Esophagus (tissue), 2 donors: ENCODE measurements around the gene AMBP. TPM values are rescaled to one million over a fixed set of nuclear protein-coding genes. Genes with fewer than 3 reads are reported as not detected.

Experiments used
- H3K27ac ChIP-seq, 2 donors: one replicate each; pipeline ENCODE4 v1.5.1; 2013; ENCODE audit warnings: low read depth in 2 of 2, mild to moderate bottlenecking in 2 of 2, inconsistent platforms in 1 of 2, low read length in 1 of 2, moderate library complexity in 1 of 2
- H3K27me3 ChIP-seq, 2 donors: one replicate each; pipeline ENCODE4 v1.6.1; 2013; ENCODE audit warnings: low read length in 2 of 2, control low read depth in 1 of 2, mild to moderate bottlenecking in 1 of 2; ENCODE audit not compliant: insufficient read depth in 2 of 2, control insufficient read depth in 1 of 2
- H3K36me3 ChIP-seq, 2 donors: one replicate each; pipeline ENCODE4 v1.6.1; 2013; ENCODE audit warnings: low read length in 1 of 2; ENCODE audit not compliant: control insufficient read depth in 2 of 2, insufficient read depth in 2 of 2
- H3K4me1 ChIP-seq, 2 donors: one replicate each; pipeline ENCODE4 v1.6.1; 2013; ENCODE audit warnings: low read length in 1 of 2; ENCODE audit not compliant: control insufficient read depth in 2 of 2, insufficient read depth in 2 of 2
- H3K4me3 ChIP-seq, 2 donors: one replicate each; pipeline ENCODE4 v1.5.1; 2013; ENCODE audit warnings: low read length in 2 of 2, mild to moderate bottlenecking in 2 of 2, low read depth in 1 of 2, moderate library complexity in 1 of 2
- H3K9me3 ChIP-seq, 2 donors: one replicate each; pipeline ENCODE4 v1.6.1; 2013; ENCODE audit warnings: mild to moderate bottlenecking in 2 of 2, low read depth in 1 of 2, low read length in 1 of 2, moderate library complexity in 1 of 2; ENCODE audit not compliant: control insufficient read depth in 2 of 2, insufficient read depth in 1 of 2
- WGBS, 2 donors: extraction: QIAGEN DNeasy Blood & Tissue Kit; methylation state at CpG; one replicate each; pipeline ENCODE4 v1.1.7; 2013; 5-methylcytosine and 5-hydroxymethylcytosine counted together
- polyA plus RNA-seq, 2 donors: library from polyadenylated mRNA; stranded (reverse); fragments of 200-250 nt; gene quantifications; one replicate each; pipeline ENCODE4 v1.2.3, GENCODE V29; 2013
- donor health status: healthy with polysubstance abuse.
- donor health status: Bipolar disorder and iron deficiency.

Gene AMBP
- polyA plus RNA-seq, 2 donors: 0.11 to 0.28 TPM

DNA sequence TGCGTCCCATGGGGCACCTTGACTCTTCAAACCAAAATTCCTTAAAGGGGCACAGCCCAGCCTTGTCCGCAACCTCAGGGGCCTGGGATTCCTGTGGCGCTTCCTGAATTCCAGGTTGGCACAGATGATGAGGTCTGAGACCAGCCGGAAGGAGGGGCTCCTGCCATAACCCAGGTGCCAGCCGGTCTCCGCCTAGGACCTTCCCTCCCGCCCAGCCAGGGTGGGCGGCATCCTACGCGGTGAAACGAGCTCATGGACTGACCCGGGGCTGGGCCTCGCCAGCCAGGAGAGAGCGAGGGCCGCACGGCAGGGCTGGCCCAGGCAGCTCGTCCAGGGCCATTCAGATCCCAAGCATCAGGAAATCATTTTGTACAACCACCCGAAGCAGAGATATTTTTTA is 23.0 kb downstream of the AMBP start:
- Histone ChIP-seq H3K9me3 (no peaks in the 10 kb centered on the region), H3K27me3 (no peaks in the 10 kb centered on the region), H3K36me3 (peaks cover 0 to 2% of the 10 kb centered on the region in 2 donors), H3K4me3 (no peak overlapping the region), H3K4me1 (peaks cover 2 to 4% of the 10 kb centered on the region in 2 donors), H3K27ac (no peak overlapping the region)
- 94 to 96% methylated on average over 18 of the region's 18 CpGs for WGBS, 2 donors

DNA sequence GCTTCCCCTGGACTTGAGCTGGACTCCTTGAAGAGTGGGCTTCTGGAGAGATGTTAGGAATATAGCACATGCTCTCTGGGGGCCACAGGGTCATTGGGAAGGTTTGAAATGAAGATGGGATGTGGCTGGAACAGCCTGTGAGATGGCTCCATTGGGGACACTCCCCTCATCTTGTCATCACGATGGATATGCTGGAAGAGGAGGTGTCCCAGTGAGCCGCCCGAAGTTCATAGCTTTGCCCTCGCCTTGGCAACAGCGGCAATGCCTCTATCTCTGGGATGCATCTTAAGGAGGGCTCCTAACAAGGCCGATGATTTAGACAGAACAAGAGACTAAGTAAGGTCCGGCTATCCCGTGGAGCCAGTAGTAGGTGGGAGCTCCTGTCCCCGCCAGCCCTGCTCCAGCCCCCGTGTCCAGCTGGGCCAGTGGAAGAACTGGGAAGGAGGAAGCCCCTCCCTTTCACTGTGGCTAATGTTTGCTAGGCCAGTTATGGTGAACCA is 23.9 kb downstream of the AMBP start:
- H3K4me1 ChIP-seq: peaks cover 0 to 2% of the 10 kb centered on the region in 2 donors
- H3K27ac ChIP-seq: no peak overlapping the region
- no peak overlapping the region for H3K4me3 ChIP-seq
- no peaks in the 10 kb centered on the region for H3K27me3 ChIP-seq
- WGBS, 2 donors: 78 to 85% methylated on average over 10 of the region's 10 CpGs
- peaks cover 0 to 2% of the 10 kb centered on the region in 2 donors for H3K9me3 ChIP-seq
- peaks cover 0 to 6% of the 10 kb centered on the region in 2 donors for H3K36me3 ChIP-seq

DNA sequence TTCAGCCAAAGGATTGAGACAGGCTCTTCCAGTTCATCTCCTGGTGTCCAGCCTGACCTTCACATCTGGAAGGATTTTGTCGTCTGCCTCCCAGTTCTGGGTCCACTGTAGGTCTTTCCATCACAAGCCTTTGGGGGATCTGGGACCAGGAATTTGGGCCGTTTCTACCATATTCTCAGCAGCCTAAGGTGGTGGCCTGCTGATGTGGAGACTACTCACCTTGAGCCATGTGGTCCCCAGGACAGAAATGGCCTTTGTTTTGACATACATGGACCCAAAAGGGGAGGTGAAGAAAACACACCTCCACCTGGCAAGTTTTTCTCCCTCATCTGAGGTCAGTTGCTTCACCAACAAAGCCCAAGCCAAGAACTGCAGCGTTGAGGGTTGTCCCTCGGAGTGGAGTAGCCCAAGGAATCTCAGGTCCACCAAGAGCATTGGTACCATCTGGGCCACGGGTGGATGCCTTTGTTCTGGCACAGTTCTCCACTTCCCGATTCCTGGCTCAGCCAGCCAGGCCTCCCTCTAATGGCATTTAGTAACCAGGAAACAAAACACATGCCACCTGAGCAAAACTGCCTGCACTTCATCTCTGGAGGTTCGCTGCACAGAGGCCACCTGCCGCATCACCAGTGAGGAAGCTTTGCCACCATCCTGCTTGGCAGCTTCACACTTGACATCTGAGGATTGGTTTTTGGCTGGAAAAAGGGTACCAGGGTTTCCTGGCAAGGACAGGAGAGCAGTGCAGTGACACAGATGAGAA is 24.7 kb downstream of the AMBP start:
- Histone ChIP-seq H3K4me1 (peaks cover 0 to 2% of the 10 kb centered on the region in 2 donors), H3K27ac (no peak overlapping the region), H3K4me3 (no peak overlapping the region), H3K9me3 (peaks cover 0 to 5% of the 10 kb centered on the region in 2 donors), H3K36me3 (peaks cover 0 to 14% of the 10 kb centered on the region in 2 donors), H3K27me3 (no peaks in the 10 kb centered on the region)
- WGBS, 2 donors: 87 to 90% methylated on average over 8 of the region's 8 CpGs

DNA sequence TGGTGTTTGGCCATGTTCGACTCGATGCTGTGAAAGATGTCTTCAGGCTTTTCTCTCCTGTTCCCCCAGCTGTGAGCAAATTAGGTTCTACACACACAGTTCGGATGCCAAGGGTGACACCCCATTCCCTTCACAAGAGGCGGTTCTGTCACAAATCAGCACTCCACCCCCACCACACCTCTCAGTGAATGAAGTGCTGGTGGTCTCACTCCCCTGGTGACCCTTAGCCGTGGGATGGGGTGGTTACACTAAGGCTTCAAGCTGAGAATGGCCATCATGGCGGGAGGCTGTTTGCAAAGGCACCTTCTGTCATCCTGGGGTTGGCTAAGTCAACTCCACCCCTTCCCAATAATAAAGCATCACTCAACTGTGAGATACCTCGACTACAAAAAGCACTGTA is 26.4 kb downstream of the AMBP start:
- WGBS, 2 donors: 78 to 84% methylated on average over 7 of the region's 7 CpGs

DNA sequence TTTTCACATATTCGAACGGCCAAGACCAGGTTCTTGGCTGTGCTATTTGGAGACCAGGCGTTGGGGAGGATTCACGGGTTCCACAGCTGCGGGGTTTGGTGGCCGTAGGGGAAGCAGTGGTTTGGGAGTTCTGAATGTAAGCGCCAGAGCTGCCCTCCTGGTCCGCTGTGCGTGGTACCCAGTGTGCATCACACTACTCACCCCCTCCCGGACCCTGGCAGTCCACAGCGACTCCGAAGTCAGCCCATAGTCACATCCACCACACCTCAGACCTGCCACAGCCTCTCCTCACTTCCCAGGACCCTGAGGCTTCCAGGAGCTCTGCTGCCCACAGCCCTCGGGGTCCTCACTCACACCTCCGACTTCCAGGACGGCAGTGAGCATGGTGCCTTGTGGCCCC is 26.8 kb downstream of the AMBP start:
- no peak overlapping the region for H3K27ac ChIP-seq
- no peak overlapping the region for H3K4me3 ChIP-seq
- WGBS, 2 donors: 91 to 94% methylated on average over 15 of the region's 15 CpGs
- H3K36me3 ChIP-seq: peaks cover 0 to 14% of the 10 kb centered on the region in 2 donors
- H3K27me3 ChIP-seq: no peaks in the 10 kb centered on the region
- H3K4me1 ChIP-seq: no peaks in the 10 kb centered on the region
- H3K9me3 ChIP-seq: peaks cover 0 to 5% of the 10 kb centered on the region in 2 donors

More for the DNA sequence above, 26.4 kb downstream of the AMBP start:
- Histone ChIP-seq H3K4me3 (no peak overlapping the region), H3K9me3 (peaks cover 0 to 5% of the 10 kb centered on the region in 2 donors), H3K36me3 (peaks cover 0 to 14% of the 10 kb centered on the region in 2 donors), H3K27ac (no peak overlapping the region), H3K4me1 (no peaks in the 10 kb centered on the region), H3K27me3 (no peaks in the 10 kb centered on the region)

DNA sequence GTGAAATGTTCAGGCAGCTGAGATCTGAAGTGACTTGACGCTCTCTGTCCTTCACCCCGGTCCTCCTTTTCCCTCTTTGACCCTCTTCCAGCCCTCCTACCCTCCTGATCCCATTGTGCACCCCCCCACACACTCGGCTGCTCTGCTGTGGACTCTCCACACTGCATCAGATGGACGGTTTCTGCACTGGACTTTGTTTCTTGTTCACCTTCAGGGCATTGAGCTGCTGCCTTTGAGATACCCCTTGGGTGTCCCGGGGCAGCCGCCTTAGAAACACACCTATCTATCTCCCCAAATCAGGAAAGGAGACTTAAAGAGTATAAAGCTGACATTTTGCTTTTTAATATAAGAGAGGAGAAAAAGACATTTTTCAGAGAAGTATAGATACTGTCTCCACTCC is 27.5 kb downstream of the AMBP start:
- Histone ChIP-seq H3K4me1 (no peaks in the 10 kb centered on the region), H3K36me3 (peaks cover 0 to 14% of the 10 kb centered on the region in 2 donors), H3K4me3 (no peak overlapping the region), H3K27ac (no peak overlapping the region), H3K9me3 (peaks cover 0 to 5% of the 10 kb centered on the region in 2 donors), H3K27me3 (no peaks in the 10 kb centered on the region)
- 89 to 91% methylated on average over 6 of the region's 6 CpGs for WGBS, 2 donors

DNA sequence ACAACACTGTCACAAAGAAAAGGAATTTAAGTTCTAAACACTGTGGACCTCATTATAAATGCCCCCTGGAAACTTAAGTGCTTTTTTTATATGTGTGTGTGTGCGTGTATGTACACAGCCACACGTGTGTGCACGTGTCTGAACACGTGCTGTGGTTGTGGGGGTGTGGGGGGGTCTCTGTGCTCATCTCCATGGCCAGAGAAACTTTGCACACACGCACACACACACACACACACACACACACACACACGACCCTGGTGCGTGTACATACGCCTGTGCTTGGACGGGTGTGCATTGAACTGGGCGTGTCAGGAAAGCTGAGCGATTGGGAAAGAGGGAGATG is 27.9 kb downstream of the AMBP start:
- peaks cover 0 to 5% of the 10 kb centered on the region in 2 donors for H3K9me3 ChIP-seq
- no peak overlapping the region for H3K27ac ChIP-seq
- 81 to 84% methylated on average over 11 of the region's 11 CpGs for WGBS, 2 donors
- no peaks in the 10 kb centered on the region for H3K27me3 ChIP-seq
- no peaks in the 10 kb centered on the region for H3K4me1 ChIP-seq
- no peak overlapping the region for H3K4me3 ChIP-seq
- H3K36me3 ChIP-seq: peaks cover 0 to 14% of the 10 kb centered on the region in 2 donors

DNA sequence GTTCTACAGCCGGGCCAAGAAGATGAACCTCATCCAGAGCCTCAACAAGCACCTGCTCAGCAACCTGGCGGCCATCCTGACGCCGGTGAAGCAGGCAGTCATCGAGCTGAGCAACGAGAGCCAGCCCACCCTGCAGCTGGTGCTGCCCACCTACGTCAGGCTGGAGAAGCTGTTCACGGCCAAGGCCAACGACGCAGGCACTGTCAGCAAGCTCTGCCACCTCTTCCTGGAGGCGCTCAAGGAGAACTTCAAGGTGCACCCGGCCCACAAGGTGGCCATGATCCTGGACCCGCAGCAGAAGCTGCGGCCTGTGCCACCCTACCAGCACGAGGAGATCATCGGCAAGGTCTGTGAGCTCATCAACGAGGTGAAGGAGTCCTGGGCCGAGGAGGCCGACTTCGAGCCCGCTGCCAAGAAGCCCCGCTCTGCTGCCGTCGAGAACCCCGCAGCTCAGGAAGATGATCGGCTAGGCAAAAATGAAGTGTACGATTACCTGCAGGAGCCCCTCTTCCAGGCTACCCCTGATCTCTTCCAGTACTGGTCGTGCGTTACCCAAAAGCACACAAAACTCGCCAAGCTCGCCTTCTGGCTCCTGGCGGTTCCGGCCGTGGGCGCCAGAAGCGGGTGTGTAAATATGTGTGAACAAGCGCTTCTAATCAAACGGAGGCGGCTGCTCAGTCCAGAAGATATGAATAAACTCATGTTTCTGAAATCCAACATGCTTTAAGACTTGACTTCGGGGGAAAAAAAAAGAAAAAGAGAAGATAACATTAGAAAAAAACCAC is 28.5 kb downstream of the AMBP start:
- Histone ChIP-seq H3K27ac (no peak overlapping the region), H3K9me3 (peaks cover 0 to 5% of the 10 kb centered on the region in 2 donors), H3K36me3 (peaks cover 0 to 14% of the 10 kb centered on the region in 2 donors), H3K4me1 (no peaks in the 10 kb centered on the region), H3K27me3 (no peaks in the 10 kb centered on the region), H3K4me3 (no peak overlapping the region)
- 95 to 96% methylated on average over 40 of the region's 40 CpGs for WGBS, 2 donors

DNA sequence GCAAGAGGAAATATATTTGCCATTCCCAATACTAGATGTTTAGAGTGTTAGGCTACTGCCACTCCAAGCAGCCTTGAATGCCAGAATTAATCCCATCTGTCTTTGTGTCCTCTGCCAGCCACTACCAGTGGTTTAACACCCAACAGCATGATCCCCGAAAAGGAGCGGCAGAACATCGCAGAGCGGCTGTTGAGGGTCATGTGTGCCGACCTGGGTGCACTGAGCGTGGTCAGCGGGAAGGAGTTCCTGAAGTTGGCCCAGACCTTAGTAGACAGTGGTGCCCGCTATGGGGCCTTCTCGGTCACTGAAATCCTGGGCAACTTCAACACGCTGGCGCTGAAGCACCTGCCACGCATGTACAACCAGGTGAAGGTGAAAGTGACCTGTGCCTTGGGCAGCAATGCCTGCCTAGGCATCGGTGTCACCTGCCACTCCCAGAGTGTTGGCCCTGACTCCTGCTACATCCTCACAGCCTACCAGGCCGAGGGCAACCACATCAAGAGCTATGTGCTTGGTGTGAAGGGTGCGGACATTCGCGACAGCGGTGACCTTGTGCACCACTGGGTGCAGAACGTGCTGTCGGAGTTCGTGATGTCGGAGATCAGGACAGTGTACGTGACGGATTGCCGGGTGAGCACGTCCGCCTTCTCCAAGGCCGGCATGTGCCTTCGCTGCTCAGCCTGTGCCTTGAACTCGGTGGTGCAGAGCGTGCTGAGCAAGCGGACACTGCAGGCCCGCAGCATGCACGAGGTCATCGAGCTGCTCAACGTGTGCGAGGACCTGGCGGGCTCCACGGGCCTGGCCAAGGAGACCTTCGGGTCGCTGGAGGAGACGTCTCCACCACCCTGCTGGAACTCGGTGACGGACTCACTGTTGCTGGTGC is 29.3 kb downstream of the AMBP start:
- Histone ChIP-seq H3K4me1 (no peaks in the 10 kb centered on the region), H3K27me3 (no peaks in the 10 kb centered on the region), H3K36me3 (peaks cover 0 to 14% of the 10 kb centered on the region in 2 donors), H3K27ac (no peak overlapping the region), H3K9me3 (peaks cover 0 to 5% of the 10 kb centered on the region in 2 donors), H3K4me3 (no peak overlapping the region)
- WGBS, 2 donors: 96 to 97% methylated on average over 44 of the region's 44 CpGs
